AG04449 (cell line): Measurements from ENCODE around the gene CIC.

Experiments
- CTCF ChIA-PET: fragments of 350-600 bp; formaldehyde crosslinking; extraction: SDS; loops from one replicate; lab custom pipeline; 2021; ENCODE audit warnings: antibody characterized with exemption; lab: Yijun Ruan, JAX
- POLR2A ChIA-PET: fragments of 400-600, 350-600 bp; formaldehyde crosslinking; extraction: SDS; loops from one replicate; lab custom pipeline; 2020; ENCODE audit warnings: antibody characterized with exemption, inconsistent platforms; lab: Yijun Ruan, JAX
- DNase-seq: peaks from one replicate; pipeline ENCODE4 v3.0.0-alpha.2; 2010; ENCODE audit warnings: low read depth, low spot score
- H3K4me3 ChIP-seq: 2 replicates; pipeline ENCODE4 v1.5.1; 2011; ENCODE audit warnings: low read depth, mild to moderate bottlenecking, control low read depth, low read length
- CTCF ChIP-seq: IDR thresholded peaks from one replicate; pipeline ENCODE4 v1.5.1; 2011; ENCODE audit warnings: mild to moderate bottlenecking, moderate library complexity, low read length, control low read depth, inconsistent platforms; ENCODE audit not compliant: insufficient read depth; ENCODE audit errors: missing control alignments

Gene CIC

GRCh38 chr19:42272989-42273406 lies 3.9 kb downstream of the CIC start:
- no peak overlapping the region for H3K4me3 ChIP-seq
- ChIA-PET POLR2A (no interaction called here), CTCF (interaction anchor here (3.8 kb wide), 1 partner anchor 27 kb away, joined by 21 read pairs; no protein-coding TSS in a partner anchor)
- TF ChIP-seq CTCF, result no peak
- DNase-seq, result no peak

GRCh38 chr19:42273407-42274064 lies 4.5 kb downstream of the CIC start:
- TF ChIP-seq CTCF, result no peak
- DNase-seq, result no peak
- H3K4me3 ChIP-seq, result no peak overlapping the region
- POLR2A ChIA-PET, result no interaction called here
- CTCF ChIA-PET, result interaction anchor here (3.8 kb wide), 1 partner anchor 28 kb away, joined by 21 read pairs; no protein-coding TSS in a partner anchor

GRCh38 chr19:42274065-42274682 lies 5.1 kb downstream of the CIC start:
- no peak for DNase-seq
- no peak overlapping the region for H3K4me3 ChIP-seq
- CTCF ChIA-PET, result interaction anchor here (1.1 to 3.8 kb wide), 2 partner anchors 29 to 166 kb away, joined by 3 to 21 read pairs; no protein-coding TSS in a partner anchor
- TF ChIP-seq CTCF, result no peak
- POLR2A ChIA-PET, result no interaction called here

- H3K4me3 ChIP-seq, result no peak overlapping the region
- POLR2A ChIA-PET, result no interaction called here
- no peak for DNase-seq
- no peak for TF ChIP-seq CTCF
- CTCF ChIA-PET, result interaction anchor here (1.1 to 3.8 kb wide), 2 partner anchors 30 to 167 kb away, joined by 3 to 21 read pairs; no protein-coding TSS in a partner anchor
These were observed 6.1 kb downstream of the CIC start for GRCh38 chr19:42275103-42275502.

- ChIA-PET CTCF (interaction anchor here (3.8 kb wide), 1 partner anchor 30 kb away, joined by 21 read pairs; no protein-coding TSS in a partner anchor), POLR2A (no interaction called here)
- no peak for DNase-seq
- TF ChIP-seq CTCF, result no peak
- H3K4me3 ChIP-seq, result no peak overlapping the region
These were observed 6.5 kb downstream of the CIC start for GRCh38 chr19:42275517-42275916.

GRCh38 chr19:42276284-42276683 lies 7.2 kb downstream of the CIC start:
- no peak overlapping the region for H3K4me3 ChIP-seq
- CTCF ChIA-PET, result interaction anchor here (7.4 kb wide), 1 partner anchor 31 kb away, joined by 255 read pairs; the partner anchor contains the start of gene GSK3A
- DNase-seq, result no peak
- TF ChIP-seq CTCF, result no peak
- POLR2A ChIA-PET, result interaction anchor here (4.5 kb wide), 1 partner anchor 33 kb away, joined by 17 read pairs; the partner anchor contains the start of gene GSK3A
